Smooth muscle cell (in vitro differentiated cells): ENCODE results near the gene USP32. TPM values are rescaled to one million over a fixed set of nuclear protein-coding genes. Genes with fewer than 3 reads are reported as not detected.

ENCODE experiments used
- DNase-seq: peaks from one replicate; lab custom pipeline; 2025; ENCODE audit not compliant: unreplicated experiment; lab: John Stamatoyannopoulos, UW
- H2AFZ ChIP-seq: fragments of 200-600 bp; sonication (generic); 2 replicates; pipeline ENCODE4 v1.6.0; 2016; ENCODE audit warnings: antibody characterized with exemption, low read depth, mild to moderate bottlenecking
- H3F3A ChIP-seq: fragments of 200-600 bp; sonication (generic); 2 replicates; pipeline ENCODE4 v1.6.0; 2017; ENCODE audit warnings: antibody characterized with exemption, low read depth
- H3K27ac ChIP-seq: fragments of 200-600 bp; sonication (generic); 2 replicates; pipeline ENCODE4 v1.5.1; 2016; ENCODE audit warnings: low read depth, mild to moderate bottlenecking
- H3K27me3 ChIP-seq: fragments of 200-600 bp; sonication (generic); 2 replicates; pipeline ENCODE4 v1.6.1; 2016; ENCODE audit warnings: low read depth, mild to moderate bottlenecking
- H3K36me3 ChIP-seq: fragments of 200-600 bp; sonication (generic); 2 replicates; pipeline ENCODE4 v1.5.1; 2016; ENCODE audit warnings: low read depth
- H3K4me1 ChIP-seq: fragments of 200-600 bp; sonication (generic); 2 replicates; pipeline ENCODE4 v1.5.1; 2016; ENCODE audit warnings: low read depth
- H3K4me2 ChIP-seq: fragments of 200-600 bp; sonication (generic); 2 replicates; pipeline ENCODE4 v1.6.0; 2016; ENCODE audit warnings: mild to moderate bottlenecking
- H3K4me3 ChIP-seq: fragments of 200-600 bp; sonication (generic); 2 replicates; pipeline ENCODE4 v1.5.1; 2016; ENCODE audit warnings: mild to moderate bottlenecking
- H3K79me2 ChIP-seq: fragments of 200-600 bp; sonication (generic); 2 replicates; pipeline ENCODE4 v1.6.0; 2016; ENCODE audit warnings: low read depth, mild to moderate bottlenecking
- H3K9ac ChIP-seq: fragments of 200-600 bp; sonication (generic); 2 replicates; pipeline ENCODE4 v1.6.0; 2016; ENCODE audit warnings: low read depth
- H3K9me3 ChIP-seq: fragments of 200-600 bp; sonication (generic); replicated peaks from 2 replicates; pipeline ENCODE4 v1.5.1; 2016; ENCODE audit warnings: low read depth
- H4K20me1 ChIP-seq: fragments of 200-600 bp; sonication (generic); 2 replicates; pipeline ENCODE4 v1.6.0; 2016; ENCODE audit warnings: low read depth
- WGBS: methylation state at CpG from one replicate; pipeline ENCODE4 v1.1.7; 2016; ENCODE audit warnings: low lambda C conversion rate; 5-methylcytosine and 5-hydroxymethylcytosine counted together
- polyA plus RNA-seq: library from polyadenylated mRNA; unstranded; fragments of >200 nt; fragmentation: Nextera tagmentation; extraction: Ambion mirVana; gene quantifications from 2 replicates; pipeline ENCODE4 v1.2.1, GENCODE V29; 2016
- total RNA-seq: library from RNA; depleted of rRNA; stranded (reverse); fragments of >200 nt; gene quantifications from 2 replicates; pipeline ENCODE4 v1.2.3, GENCODE V29; 2014
- TF ChIP-seq, protein P1 (sequence below): fragments of 200-600 bp; sonication (generic); IDR thresholded peaks from 2 replicates; pipeline ENCODE4 v1.5.1; 2017; ENCODE audit warnings: borderline replicate concordance, mild to moderate bottlenecking, antibody characterized with exemption; ENCODE audit not compliant: insufficient read depth, poor library complexity, severe bottlenecking

The USP32 gene
- total and polyA plus RNA-seq, 2 experiments from 2014 or later, result 10.5 to 21.7 TPM

DNA sequence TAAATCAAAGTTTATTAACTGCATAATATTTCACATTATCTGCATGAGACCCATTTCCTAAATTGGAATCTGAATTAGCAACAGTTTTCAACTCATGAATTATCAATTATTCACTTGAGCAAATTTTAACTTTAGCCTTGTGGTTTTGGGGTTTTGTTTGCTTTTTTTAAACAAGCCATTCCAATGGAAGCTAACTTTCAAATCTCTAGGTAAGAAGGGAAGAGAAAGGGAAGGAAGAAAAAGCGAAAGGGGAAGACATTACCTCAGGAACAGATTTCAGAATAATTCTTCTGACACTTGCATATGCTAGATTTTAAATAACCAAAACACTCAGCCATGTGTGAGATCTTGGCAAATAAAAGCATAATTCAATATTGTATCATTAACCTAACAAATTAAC is 139.5 kb downstream of the USP32 start:
- Histone ChIP-seq H3K9me3 (no peaks in the 10 kb centered on the region), H3K4me3 (no peak overlapping the region), H3K79me2 (no peaks in the 10 kb centered on the region), H3K27ac (no peak overlapping the region), H3K27me3 (no peaks in the 10 kb centered on the region), H2AFZ (no peak overlapping the region), H3K4me1 (no peaks in the 10 kb centered on the region), H4K20me1 (no peaks in the 10 kb centered on the region), H3F3A (no peaks in the 10 kb centered on the region), H3K36me3 (no peaks in the 10 kb centered on the region), H3K9ac (no peak overlapping the region), H3K4me2 (no peak overlapping the region)
- TF ChIP-seq, protein P1, sequence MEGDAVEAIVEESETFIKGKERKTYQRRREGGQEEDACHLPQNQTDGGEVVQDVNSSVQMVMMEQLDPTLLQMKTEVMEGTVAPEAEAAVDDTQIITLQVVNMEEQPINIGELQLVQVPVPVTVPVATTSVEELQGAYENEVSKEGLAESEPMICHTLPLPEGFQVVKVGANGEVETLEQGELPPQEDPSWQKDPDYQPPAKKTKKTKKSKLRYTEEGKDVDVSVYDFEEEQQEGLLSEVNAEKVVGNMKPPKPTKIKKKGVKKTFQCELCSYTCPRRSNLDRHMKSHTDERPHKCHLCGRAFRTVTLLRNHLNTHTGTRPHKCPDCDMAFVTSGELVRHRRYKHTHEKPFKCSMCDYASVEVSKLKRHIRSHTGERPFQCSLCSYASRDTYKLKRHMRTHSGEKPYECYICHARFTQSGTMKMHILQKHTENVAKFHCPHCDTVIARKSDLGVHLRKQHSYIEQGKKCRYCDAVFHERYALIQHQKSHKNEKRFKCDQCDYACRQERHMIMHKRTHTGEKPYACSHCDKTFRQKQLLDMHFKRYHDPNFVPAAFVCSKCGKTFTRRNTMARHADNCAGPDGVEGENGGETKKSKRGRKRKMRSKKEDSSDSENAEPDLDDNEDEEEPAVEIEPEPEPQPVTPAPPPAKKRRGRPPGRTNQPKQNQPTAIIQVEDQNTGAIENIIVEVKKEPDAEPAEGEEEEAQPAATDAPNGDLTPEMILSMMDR, result no peak
- DNase-seq, result no peak
- 93% methylated on average over 1 of the region's 1 CpG for WGBS

DNA sequence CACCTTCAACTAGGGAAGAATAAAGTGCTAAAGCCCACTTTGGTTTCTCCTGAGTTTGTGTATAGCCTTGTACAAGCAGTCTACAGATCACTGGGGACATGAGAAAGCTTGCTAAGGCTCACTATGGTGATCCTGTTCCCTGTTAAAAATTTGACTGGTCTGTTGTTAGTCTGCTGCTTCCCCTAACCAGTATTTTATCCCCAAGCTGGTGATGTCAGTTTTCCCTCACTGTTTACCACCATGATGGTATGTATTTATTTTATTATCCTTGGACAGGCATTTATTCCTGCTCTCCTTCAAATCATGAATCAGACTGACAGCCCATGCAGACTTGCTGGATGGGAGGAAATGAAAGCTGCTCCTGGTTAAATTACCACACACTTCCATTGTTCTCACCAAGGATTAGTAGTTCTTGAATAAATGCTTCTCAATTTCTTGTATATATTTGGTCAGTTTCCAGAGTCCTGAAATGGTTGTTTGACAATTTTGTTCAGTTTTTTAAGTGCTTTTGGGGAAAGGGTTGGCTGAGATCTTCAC is 142.6 kb downstream of the USP32 start:
- H3K9me3 ChIP-seq, result no peaks in the 10 kb centered on the region
- no peak overlapping the region for H3K4me2 ChIP-seq
- TF ChIP-seq, protein P1, result no peak
- no peak for DNase-seq
- no peak overlapping the region for H3K4me3 ChIP-seq
- H2AFZ ChIP-seq, result no peak overlapping the region
- H3K27me3 ChIP-seq, result no peaks in the 10 kb centered on the region
- H3K9ac ChIP-seq, result no peak overlapping the region
- no peaks in the 10 kb centered on the region for H4K20me1 ChIP-seq
- no peaks in the 10 kb centered on the region for H3F3A ChIP-seq
- no peaks in the 10 kb centered on the region for H3K36me3 ChIP-seq
- no peak overlapping the region for H3K27ac ChIP-seq
- H3K79me2 ChIP-seq, result no peaks in the 10 kb centered on the region
- H3K4me1 ChIP-seq, result no peaks in the 10 kb centered on the region

DNA sequence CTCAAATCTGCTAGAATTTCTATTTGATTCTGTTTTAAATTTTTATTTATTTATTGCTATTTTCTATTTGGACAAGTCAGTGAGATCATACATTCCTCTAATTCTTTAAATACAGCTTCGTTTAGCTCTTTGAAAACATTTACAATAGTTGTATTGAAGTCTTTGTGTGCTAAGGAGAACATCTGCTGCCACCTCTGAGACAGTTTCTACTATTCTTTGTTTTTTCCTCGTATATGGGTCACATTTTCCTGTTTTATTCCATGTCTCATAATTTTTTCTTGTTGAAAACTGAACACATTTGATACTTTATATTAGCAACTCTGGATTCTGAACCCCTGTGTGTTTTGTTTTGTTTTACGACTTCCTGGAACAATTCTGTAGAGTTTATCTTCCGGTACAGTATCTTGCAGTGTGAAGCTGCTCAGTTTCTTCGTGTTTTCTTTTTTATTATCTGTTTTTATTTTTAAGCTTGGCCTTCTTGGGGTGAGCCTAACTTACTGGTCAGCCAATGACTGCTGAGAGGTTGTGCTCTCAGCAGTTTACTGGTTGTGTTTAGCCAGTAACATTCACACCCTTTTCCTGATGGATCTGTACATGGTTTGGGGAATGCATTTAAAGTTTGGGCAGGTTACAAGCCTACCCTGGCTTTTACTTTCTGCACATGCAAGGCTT is 143.2 kb downstream of the USP32 start:
- TF ChIP-seq, protein P1, result no peak
- no peaks in the 10 kb centered on the region for H3K79me2 ChIP-seq
- H3K9ac ChIP-seq, result no peak overlapping the region
- no peak overlapping the region for H3K4me2 ChIP-seq
- H3K36me3 ChIP-seq, result no peaks in the 10 kb centered on the region
- DNase-seq, result no peak
- no peak overlapping the region for H3K4me3 ChIP-seq
- 70% methylated on average over 5 of the region's 5 CpGs for WGBS
- no peaks in the 10 kb centered on the region for H4K20me1 ChIP-seq
- H3K4me1 ChIP-seq, result no peaks in the 10 kb centered on the region
- no peak overlapping the region for H3K27ac ChIP-seq
- H2AFZ ChIP-seq, result no peak overlapping the region
- no peaks in the 10 kb centered on the region for H3K27me3 ChIP-seq
- no peaks in the 10 kb centered on the region for H3F3A ChIP-seq
- H3K9me3 ChIP-seq, result no peaks in the 10 kb centered on the region
